SK-N-SH treated with all-trans-retinoic acid at 6 μM for 48 hours (cell line): ENCODE data around the gene THAP12.

Experiments
- ATAC-seq: fragments of 200-7000 bp; cut with Tn5 transposase; 3 replicates; pipeline ENCODE4 v1.9.1; 2020; ENCODE audit warnings: mild to moderate bottlenecking, moderate library complexity
- BACH2 ChIP-seq: fragments of 250-450 bp; sonication (Bioruptor Pico); IDR thresholded peaks from 2 replicates; pipeline ENCODE4 v1.9.0; 2021; ENCODE audit warnings: mild to moderate bottlenecking, borderline replicate concordance
- CREB5 ChIP-seq: fragments of 250-450 bp; sonication (Bioruptor Pico); IDR thresholded peaks from 2 replicates; pipeline ENCODE4 v1.5.1; 2020; ENCODE audit warnings: low read depth, mild to moderate bottlenecking, moderate library complexity
- CSDC2 ChIP-seq: fragments of 250-450 bp; sonication (Bioruptor Pico); IDR thresholded peaks from 2 replicates; pipeline ENCODE4 v1.5.0; 2020; ENCODE audit warnings: mild to moderate bottlenecking, moderate library complexity
- CSRNP3 ChIP-seq: fragments of 250-450 bp; sonication (Bioruptor Pico); IDR thresholded peaks from 2 replicates; pipeline ENCODE4 v1.5.1; 2021; ENCODE audit warnings: mild to moderate bottlenecking, moderate library complexity
- ESRRG ChIP-seq: fragments of 250-450 bp; sonication (Bioruptor Pico); IDR thresholded peaks from 2 replicates; pipeline ENCODE4 v1.6.1; 2021; ENCODE audit warnings: mild to moderate bottlenecking
- GLIS3 ChIP-seq: fragments of 250-450 bp; sonication (Bioruptor Pico); IDR thresholded peaks from 2 replicates; pipeline ENCODE4 v1.5.0; 2020; ENCODE audit warnings: mild to moderate bottlenecking, moderate library complexity
- ISL1 ChIP-seq: fragments of 250-450 bp; sonication (Bioruptor Pico); IDR thresholded peaks from 2 replicates; pipeline ENCODE4 v2.1.2; 2022; ENCODE audit warnings: mild to moderate bottlenecking, moderate library complexity
- PATZ1 ChIP-seq: fragments of 250-450 bp; sonication (Bioruptor Pico); IDR thresholded peaks from 2 replicates; pipeline ENCODE4 v1.8.0; 2020; ENCODE audit warnings: mild to moderate bottlenecking, moderate library complexity, borderline replicate concordance
- POU6F1 ChIP-seq: fragments of 250-450 bp; sonication (Bioruptor Pico); IDR thresholded peaks from 2 replicates; pipeline ENCODE4 v1.8.0; 2021; ENCODE audit warnings: low read depth, mild to moderate bottlenecking, moderate library complexity, borderline replicate concordance
- PPARA ChIP-seq: fragments of 250-450 bp; sonication (Bioruptor Pico); IDR thresholded peaks from 2 replicates; pipeline ENCODE4 v1.5.0; 2020; ENCODE audit warnings: mild to moderate bottlenecking, borderline replicate concordance
- RARB ChIP-seq: fragments of 250-450 bp; sonication (Bioruptor Pico); IDR thresholded peaks from 2 replicates; pipeline ENCODE4 v1.8.0; 2021; ENCODE audit warnings: mild to moderate bottlenecking, moderate library complexity
- TCF4 ChIP-seq: fragments of 250-450 bp; sonication (Bioruptor Pico); IDR thresholded peaks from 2 replicates; pipeline ENCODE4 v1.8.0; 2021; ENCODE audit warnings: mild to moderate bottlenecking, moderate library complexity, borderline replicate concordance
- TOX ChIP-seq: fragments of 250-450 bp; sonication (Bioruptor Pico); IDR thresholded peaks from 2 replicates; pipeline ENCODE4 v1.8.0; 2021; ENCODE audit warnings: mild to moderate bottlenecking, moderate library complexity, borderline replicate concordance
- TSHZ2 ChIP-seq: fragments of 250-450 bp; sonication (Bioruptor Pico); IDR thresholded peaks from 2 replicates; pipeline ENCODE4 v1.5.0; 2020; ENCODE audit warnings: mild to moderate bottlenecking, moderate library complexity
- ZC3H10 ChIP-seq: fragments of 250-450 bp; sonication (Bioruptor Pico); IDR thresholded peaks from 2 replicates; pipeline ENCODE4 v1.5.1; 2021; ENCODE audit warnings: mild to moderate bottlenecking, moderate library complexity
- ZFP3 ChIP-seq: fragments of 250-450 bp; sonication (Bioruptor Pico); IDR thresholded peaks from 2 replicates; pipeline ENCODE4 v1.5.0; 2020; ENCODE audit warnings: mild to moderate bottlenecking, moderate library complexity
- ZNF565 ChIP-seq: fragments of 450-650 bp; formaldehyde crosslinking; conservative IDR thresholded peaks from 2 replicates; pipeline ENCODE4 v1.5.0; 2020; ENCODE audit warnings: low read depth, mild to moderate bottlenecking, moderate library complexity
- ZNF70 ChIP-seq: fragments of 450-650 bp; formaldehyde crosslinking; IDR thresholded peaks from 2 replicates; pipeline ENCODE4 v1.5.0; 2020; ENCODE audit warnings: mild to moderate bottlenecking, moderate library complexity

The THAP12 gene

GRCh38 chr11:76318744-76319384, 62.1 kb downstream of the THAP12 start:
- ATAC-seq: peak; percentile 97
- TF ChIP-seq ZFP3 (CRISPR knock-in tag) (0 out of 2 replicates have a peak, but pooled peaks have one; percentile 73), POU6F1 (CRISPR knock-in tag) (no peak), ESRRG (CRISPR knock-in tag) (no peak)

DNA sequence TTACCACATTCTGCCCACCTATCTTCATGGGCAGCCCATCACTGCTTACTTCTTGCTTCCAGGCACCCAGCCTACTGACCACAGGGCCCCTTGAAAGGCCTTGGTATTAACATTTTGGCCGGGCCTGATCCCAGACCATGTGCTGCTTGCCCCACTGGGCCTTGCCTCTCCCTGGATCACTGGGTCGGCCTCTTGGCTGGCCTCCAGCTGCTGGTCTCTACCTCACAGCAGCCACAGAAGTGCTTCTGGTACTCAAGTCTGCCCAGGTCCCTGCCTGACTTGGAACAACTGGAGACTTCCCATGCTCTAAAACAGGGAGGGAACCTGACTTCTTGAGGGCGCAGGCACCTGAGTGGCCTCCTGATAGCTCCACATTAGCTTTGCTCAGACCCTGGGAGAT, 63.6 kb downstream of the THAP12 start:
- ATAC-seq: no peak
- no peak for TF ChIP-seq CSRNP3
- no peak for TF ChIP-seq PATZ1
- no peak for TF ChIP-seq GLIS3
- TF ChIP-seq ZFP3 (CRISPR knock-in tag): no peak
- TF ChIP-seq BACH2 (CRISPR knock-in tag): no peak
- no peak for TF ChIP-seq CREB5 (CRISPR knock-in tag)
- TF ChIP-seq TCF4: no peak
- no peak for TF ChIP-seq ZNF70
- no peak for TF ChIP-seq TSHZ2 (CRISPR knock-in tag)

DNA sequence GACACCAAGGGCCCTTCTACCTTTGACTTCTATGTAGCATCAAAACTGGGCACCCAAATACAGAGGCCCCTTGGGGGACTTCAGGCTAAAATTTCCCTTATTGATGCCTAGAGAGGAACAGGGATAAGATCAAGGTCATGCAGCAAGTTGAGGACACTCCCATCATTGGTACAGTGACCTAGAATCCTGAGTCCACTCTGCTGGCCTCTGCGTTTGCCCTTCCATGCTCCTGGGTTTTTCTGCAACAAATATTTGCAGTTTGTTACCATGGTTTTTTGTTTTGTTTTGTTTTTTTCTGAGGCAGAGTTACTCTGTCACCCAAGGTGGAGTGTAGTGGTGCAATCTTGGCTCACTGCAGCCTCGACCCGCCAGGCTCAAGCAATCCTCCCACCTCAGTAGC, 64.2 kb downstream of the THAP12 start:
- no peak for ATAC-seq
- no peak for TF ChIP-seq ZNF70
- no peak for TF ChIP-seq ISL1 (CRISPR knock-in tag)
- TF ChIP-seq CSDC2: no peak
- TF ChIP-seq TSHZ2 (CRISPR knock-in tag): no peak
- no peak for TF ChIP-seq PATZ1
- TF ChIP-seq TOX: no peak
- no peak for TF ChIP-seq ZC3H10 (CRISPR knock-in tag)
- TF ChIP-seq POU6F1 (CRISPR knock-in tag): no peak
- TF ChIP-seq ZFP3 (CRISPR knock-in tag): no peak
- TF ChIP-seq GLIS3: no peak
- TF ChIP-seq PPARA (CRISPR knock-in tag): no peak
- TF ChIP-seq CREB5 (CRISPR knock-in tag): no peak
- no peak for TF ChIP-seq ZNF565
- no peak for TF ChIP-seq ESRRG (CRISPR knock-in tag)
- TF ChIP-seq RARB (CRISPR knock-in tag): no peak
